Mucosa of gallbladder (tissue), 1 donor: ENCODE results near the gene RALGPS1. TPM values are rescaled to one million over a fixed set of nuclear protein-coding genes. Genes with fewer than 3 reads are reported as not detected.
A peak's percentile ranks its signal among the peaks of the same experiment; 100 is the strongest.

Source experiments
- DNase-seq: peaks from one replicate; pipeline ENCODE4 v3.0.0-alpha.2; 2020; ENCODE audit warnings: low spot score
- total RNA-seq: library from RNA; stranded (reverse); gene quantifications from one replicate; pipeline ENCODE4 v1.2.1, GENCODE V29; 2021
- donor health status: DM: no; HTN: no; CAD: no.

The RALGPS1 gene
- total RNA-seq, 1 donor from 2014 or later, result 34.7 TPM

GRCh38 chr9:127222388-127223095, 308.0 kb downstream of the RALGPS1 start:
- DNase-seq, result no peak

- DNase-seq, result no peak
These were observed 308.7 kb downstream of the RALGPS1 start for GRCh38 chr9:127223266-127223665.

- DNase-seq, result no peak
These were observed 309.2 kb downstream of the RALGPS1 start for GRCh38 chr9:127223810-127224177.

GRCh38 chr9:127224178-127224882, 309.7 kb downstream of the RALGPS1 start:
- peak; percentile 94 for DNase-seq

GRCh38 chr9:127224883-127225739, 310.5 kb downstream of the RALGPS1 start:
- DNase-seq, result peak; percentile 97

GRCh38 chr9:127225801-127226625, 311.4 kb downstream of the RALGPS1 start:
- no peak for DNase-seq

GRCh38 chr9:127229691-127230417, 315.3 kb downstream of the RALGPS1 start:
- no peak for DNase-seq

GRCh38 chr9:127231666-127232065, 317.1 kb downstream of the RALGPS1 start:
- no peak for DNase-seq

GRCh38 chr9:127232833-127233549, 318.4 kb downstream of the RALGPS1 start:
- DNase-seq, result no peak

- DNase-seq, result no peak
These were observed 319.0 kb downstream of the RALGPS1 start for GRCh38 chr9:127233550-127233949.

- no peak for DNase-seq
These were observed 319.4 kb downstream of the RALGPS1 start for GRCh38 chr9:127233989-127234388.

GRCh38 chr9:127237801-127238200, 323.2 kb downstream of the RALGPS1 start:
- DNase-seq, result no peak

- DNase-seq, result no peak
These were observed 326.8 kb downstream of the RALGPS1 start for GRCh38 chr9:127241354-127241753.

GRCh38 chr9:127244609-127245601, 330.3 kb downstream of the RALGPS1 start:
- DNase-seq, result peak; percentile 97

- peak; percentile 17 for DNase-seq
These were observed 331.1 kb downstream of the RALGPS1 start for GRCh38 chr9:127245637-127246164.

- DNase-seq, result no peak
These were observed 333.7 kb downstream of the RALGPS1 start for GRCh38 chr9:127248241-127248640.

GRCh38 chr9:127249877-127250276, 335.3 kb downstream of the RALGPS1 start:
- no peak for DNase-seq

- DNase-seq, result no peak
These were observed 336.4 kb downstream of the RALGPS1 start for GRCh38 chr9:127250896-127251391.
